Peyer's patch (tissue), 4 donors: ENCODE results near the gene BICD1.

ENCODE experiments used
- CTCF ChIP-seq, 6 experiments: fragments of 450-650 bp in 4 of 6; fragments of 200-600 bp in 2 of 6; sonication (generic) in 1 of 6; IDR thresholded peaks; one replicate each; pipeline ENCODE4 v1.5.1; 2017 to 2019; ENCODE audit warnings: antibody characterized with exemption in 6 of 6, mild to moderate bottlenecking in 3 of 6, moderate library complexity in 1 of 6
- POLR2A ChIP-seq, 2 donors: fragments of 450-650 bp; IDR thresholded peaks; one replicate each; pipeline ENCODE4 v1.5.1; 2017; ENCODE audit warnings: antibody characterized with exemption in 2 of 2, mild to moderate bottlenecking in 2 of 2, moderate library complexity in 2 of 2

- no peak for TF ChIP-seq CTCF (IDR thresholded peaks at IDR 0.05)
- no peak for TF ChIP-seq POLR2A (IDR thresholded peaks at IDR 0.05)
These were observed 177.9 kb downstream of the BICD1 start for GRCh38 chr12:32284561-32284960.
